CD14-positive monocyte (primary cell): ENCODE data around the gene EXD3. TPM values are rescaled to one million over a fixed set of nuclear protein-coding genes. Genes with fewer than 3 reads are reported as not detected.

Experiments used
- DNase-seq, 3 donors: peaks; one replicate each; pipeline ENCODE4 v3.0.0-alpha.2; 2011 to 2022
- H2AFZ ChIP-seq: 2 replicates; pipeline ENCODE4 v1.6.0; 2012; ENCODE audit warnings: mild to moderate bottlenecking, low read depth, low read length, inconsistent platforms; ENCODE audit not compliant: insufficient read depth, poor library complexity, severe bottlenecking
- H3K27ac ChIP-seq, 2 donors: 1 replicate in 1 of 2; 2 replicates in 1 of 2; pipeline ENCODE4 v1.5.1; 2012 to 2013; ENCODE audit warnings: low read length in 2 of 2, control low read depth in 1 of 2, inconsistent platforms in 1 of 2, low read depth in 1 of 2, mild to moderate bottlenecking in 1 of 2
- H3K27me3 ChIP-seq, 2 donors: one replicate each; pipeline versions ENCODE4 v1.6.0 to v1.6.1; 2011 to 2013; ENCODE audit warnings: low read length in 2 of 2; ENCODE audit not compliant: control insufficient read depth in 2 of 2, insufficient read depth in 2 of 2
- H3K36me3 ChIP-seq, 2 donors: replicated peaks in 1 of 2; 1 replicate in 1 of 2; 2 replicates in 1 of 2; pipeline versions ENCODE4 v1.5.1 to v1.6.1; 2012 to 2013; ENCODE audit warnings: low read length in 2 of 2, control low read depth in 1 of 2, inconsistent platforms in 1 of 2, mild to moderate bottlenecking in 1 of 2; ENCODE audit not compliant: insufficient read depth in 2 of 2, control insufficient read depth in 1 of 2
- H3K4me1 ChIP-seq, 2 donors: 1 replicate in 1 of 2; 2 replicates in 1 of 2; pipeline versions ENCODE4 v1.5.1 to v1.6.1; 2012 to 2013; ENCODE audit warnings: low read length in 2 of 2, control low read depth in 1 of 2, inconsistent platforms in 1 of 2, mild to moderate bottlenecking in 1 of 2, moderate library complexity in 1 of 2; ENCODE audit not compliant: insufficient read depth in 2 of 2, control insufficient read depth in 1 of 2
- H3K4me2 ChIP-seq: replicated peaks from 2 replicates; pipeline ENCODE3; 2012; ENCODE audit warnings: low read length, moderate library complexity, mild to moderate bottlenecking; ENCODE audit not compliant: poor library complexity, severe bottlenecking; ENCODE audit errors: extremely low read depth
- H3K4me3 ChIP-seq, 3 experiments: fragments of 200-600 bp in 1 of 3; sonication (generic) in 1 of 3; replicated peaks in 1 of 3; 1 replicate in 2 of 3; 2 replicates in 1 of 3; pipeline ENCODE4 v1.5.1; 2011 to 2013; ENCODE audit warnings: low read length in 3 of 3, mild to moderate bottlenecking in 3 of 3, control low read depth in 2 of 3, low read depth in 2 of 3, inconsistent platforms in 1 of 3, moderate library complexity in 1 of 3
- H3K79me2 ChIP-seq: 2 replicates; pipeline ENCODE4 v1.6.0; 2012; ENCODE audit warnings: mild to moderate bottlenecking, control low read depth, inconsistent platforms, low read length, moderate library complexity; ENCODE audit not compliant: insufficient read depth
- H3K9ac ChIP-seq: 2 replicates; pipeline ENCODE4 v1.6.0; 2017; ENCODE audit warnings: low read length, mild to moderate bottlenecking; ENCODE audit not compliant: insufficient read depth, poor library complexity, severe bottlenecking
- H3K9me3 ChIP-seq, 2 donors: replicated peaks in 1 of 2; 1 replicate in 1 of 2; 2 replicates in 1 of 2; pipeline versions ENCODE4 v1.5.1 to v1.6.1; 2012 to 2013; ENCODE audit warnings: low read length in 2 of 2, control low read depth in 1 of 2; ENCODE audit not compliant: control insufficient read depth in 1 of 2, insufficient read depth in 1 of 2
- H4K20me1 ChIP-seq: 2 replicates; pipeline ENCODE4 v1.6.0; 2012; ENCODE audit warnings: mild to moderate bottlenecking, low read length, control low read depth, moderate library complexity; ENCODE audit not compliant: insufficient read depth
- H3K27ac Mint-ChIP-seq, 7 donors: one replicate each; pipeline ENCODE4 v1.8.0; 2020; ENCODE audit warnings: mild to moderate bottlenecking in 7 of 7, mixed read lengths in 7 of 7, moderate library complexity in 6 of 7, inconsistent platforms in 2 of 7
- H3K27me3 Mint-ChIP-seq, 3 donors: one replicate each; pipeline ENCODE4 v1.8.0; 2021 to 2022; ENCODE audit warnings: low read depth in 3 of 3, mild to moderate bottlenecking in 3 of 3, mixed read lengths in 3 of 3, moderate library complexity in 3 of 3, inconsistent platforms in 1 of 3
- H3K36me3 Mint-ChIP-seq, 2 donors: one replicate each; pipeline ENCODE4 v1.8.0; 2020; ENCODE audit warnings: mixed read lengths in 2 of 2, inconsistent platforms in 1 of 2, mild to moderate bottlenecking in 1 of 2
- H3K4me1 Mint-ChIP-seq: one replicate; pipeline ENCODE4 v1.8.0; 2020; ENCODE audit warnings: mild to moderate bottlenecking, mixed read lengths
- H3K4me3 Mint-ChIP-seq, 2 donors: one replicate each; pipeline ENCODE4 v1.8.0; 2020; ENCODE audit warnings: mild to moderate bottlenecking in 2 of 2, mixed read lengths in 2 of 2, moderate library complexity in 1 of 2
- H3K9me3 Mint-ChIP-seq, 7 donors: one replicate each; pipeline ENCODE4 v1.8.0; 2020 to 2022; ENCODE audit warnings: mixed read lengths in 7 of 7, mild to moderate bottlenecking in 6 of 7, moderate library complexity in 6 of 7, inconsistent platforms in 2 of 7
- CTCF ChIP-seq: fragments of 200-600 bp; IDR thresholded peaks from one replicate; pipeline ENCODE4 v1.8.0; 2022; ENCODE audit warnings: antibody characterized with exemption, mild to moderate bottlenecking
- WGBS: methylation state at CpG from one replicate; pipeline ENCODE4 v1.1.5; 2013; ENCODE audit warnings: missing lambda C conversion rate; ENCODE audit not compliant: insufficient coverage; 5-methylcytosine and 5-hydroxymethylcytosine counted together
- intact Hi-C, 2 donors: fragments of 100-400 bp; cut with micrococcal nuclease; formaldehyde crosslinking; loops; one replicate each; pipeline versions ENCODE4 v1.15.0 to v1.15.1; 2023
- polyA plus RNA-seq, 3 donors: library from polyadenylated mRNA; depleted of rRNA in 1 of 3; unstranded in 2 of 3; stranded (reverse) in 1 of 3; fragments of 300-500 nt in 2 of 3; fragments of >200 nt in 1 of 3; fragmentation: Illumina TruSeq in 2 of 3; gene quantifications; 1 replicate in 2 of 3; 2 replicates in 1 of 3; pipeline ENCODE4 v1.2.3, GENCODE V29; 2012 to 2021

EXD3 gene
- polyA plus RNA-seq, 3 donors: 2.0 to 10.8 (median 3.0) TPM

- Histone ChIP-seq H3K79me2 (no peaks in the 10 kb centered on the region), H3K27me3 (peaks cover 0 to 15% of the 10 kb centered on the region in 2 donors), H3K9me3 (peaks cover 14 to 15% of the 10 kb centered on the region in 2 donors), H3K4me2 (no peak overlapping the region), H3K27ac (no peak overlapping the region), H3K36me3 (peaks cover 0 to 3% of the 10 kb centered on the region in 2 donors), H3K4me3 (no peak overlapping the region), H4K20me1 (no peaks in the 10 kb centered on the region), H3K4me1 (peaks cover 18 to 33% of the 10 kb centered on the region in 2 donors), H3K9ac (no peak overlapping the region), H2AFZ (peak overlapping the region; percentile 29)
- H3K4me3 Mint-ChIP-seq: peak overlapping the region; percentile 45 to 63
- H3K27me3 Mint-ChIP-seq: peaks cover 6 to 21% (median 11%) of the 10 kb centered on the region in 3 donors
- peaks cover 0 to 14% (median 7%) of the 10 kb centered on the region in 7 donors for H3K9me3 Mint-ChIP-seq
- H3K27ac Mint-ChIP-seq: peak overlapping the region in 2 of 7 donors; percentile 9 to 41
- peak; percentile 65 to 92 (median 69) for DNase-seq
- peak; percentile 30 for TF ChIP-seq CTCF
- peaks cover 2 to 5% of the 10 kb centered on the region in 2 donors for H3K36me3 Mint-ChIP-seq
- WGBS: 7% methylated on average over 48 of the region's 52 CpGs
- peaks cover 3% of the 10 kb centered on the region for H3K4me1 Mint-ChIP-seq
- intact Hi-C loops: loop anchor here in 1 of 2 donors (10.0 kb wide), 1 partner anchor 143 kb away; the partner anchor contains the start of gene ARRDC1
Observed at GRCh38 chr9:137461663-137462395, 38.9 kb upstream of the EXD3 start.

DNA sequence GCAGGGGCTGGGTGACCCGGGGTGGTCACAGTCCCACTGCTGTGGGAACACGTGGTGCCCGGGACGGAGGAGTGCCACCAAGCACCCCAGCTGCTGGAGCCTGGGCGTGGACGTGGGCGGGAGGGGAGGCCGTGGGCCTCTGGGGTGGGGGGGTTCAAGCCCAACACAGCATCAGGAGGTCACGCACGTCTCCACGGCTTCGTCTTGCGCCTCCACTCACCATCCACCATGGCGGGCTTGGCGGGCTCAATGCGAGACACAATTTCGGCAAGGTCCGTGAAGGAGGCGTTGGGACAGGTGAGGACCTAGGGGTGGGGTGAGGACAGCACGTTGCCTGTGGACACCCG lies 38.3 kb upstream of the EXD3 start:
- Histone ChIP-seq H3K27me3 (peaks cover 0 to 15% of the 10 kb centered on the region in 2 donors), H2AFZ (no peak overlapping the region), H3K4me2 (no peak overlapping the region), H3K4me3 (no peak overlapping the region), H3K9me3 (peaks cover 14 to 15% of the 10 kb centered on the region in 2 donors), H3K4me1 (peaks cover 18 to 33% of the 10 kb centered on the region in 2 donors), H4K20me1 (no peaks in the 10 kb centered on the region), H3K27ac (no peak overlapping the region), H3K9ac (no peak overlapping the region), H3K79me2 (no peaks in the 10 kb centered on the region), H3K36me3 (peaks cover 0 to 3% of the 10 kb centered on the region in 2 donors)
- WGBS: 68% methylated on average over 9 of the region's 21 CpGs
- peak overlapping the region in 1 of 7 donors; percentile 46 for H3K27ac Mint-ChIP-seq
- peaks cover 0 to 14% (median 7%) of the 10 kb centered on the region in 7 donors for H3K9me3 Mint-ChIP-seq
- no peak overlapping the region for H3K4me3 Mint-ChIP-seq
- no peak for TF ChIP-seq CTCF
- H3K4me1 Mint-ChIP-seq: peaks cover 3% of the 10 kb centered on the region
- H3K36me3 Mint-ChIP-seq: peaks cover 6 to 9% of the 10 kb centered on the region in 2 donors
- intact Hi-C loops: loop anchor here in 1 of 2 donors (10.0 kb wide), 1 partner anchor 144 kb away; the partner anchor contains the start of gene ARRDC1
- DNase-seq: no peak
- H3K27me3 Mint-ChIP-seq: peaks cover 5 to 21% (median 11%) of the 10 kb centered on the region in 3 donors
